Vagina (tissue), 2 donors: Measurements from ENCODE around the gene USP17L18.
"Not testable (repeated sequence)": the region's sequence is repeated elsewhere in the genome, so short reads cannot be mapped to it uniquely, and the experiment has no call there.

Source experiments
- CTCF ChIP-seq, 3 experiments: fragments of 450-650 bp in 2 of 3; fragments of 200-600 bp in 1 of 3; sonication (generic) in 1 of 3; IDR thresholded peaks; one replicate each; pipeline ENCODE4 v1.5.1; 2017 to 2019; ENCODE audit warnings: antibody characterized with exemption in 3 of 3, mild to moderate bottlenecking in 2 of 3, moderate library complexity in 2 of 3
- POLR2A ChIP-seq, 2 donors: fragments of 450-650 bp; IDR thresholded peaks; one replicate each; pipeline ENCODE4 v1.6.1; 2017; ENCODE audit warnings: antibody characterized with exemption in 2 of 2, mild to moderate bottlenecking in 2 of 2, moderate library complexity in 2 of 2
- POLR2AphosphoS5 ChIP-seq, 2 donors: sonication (generic); formaldehyde crosslinking; IDR thresholded peaks; one replicate each; pipeline ENCODE4 v1.9.0; 2017; ENCODE audit warnings: antibody characterized with exemption in 2 of 2, mild to moderate bottlenecking in 2 of 2, low read depth in 1 of 2; ENCODE audit not compliant: insufficient read depth in 1 of 2

- not testable (repeated sequence) for TF ChIP-seq CTCF (IDR thresholded peaks at IDR 0.05); POLR2A (IDR thresholded peaks at IDR 0.05); POLR2AphosphoS5 (IDR thresholded peaks at IDR 0.05; ENCODE audit: insufficient read depth in 1 of 2, low read depth in 1 of 2)
Observed at GRCh38 chr4:9210357-9210756, 38.1 kb upstream of the USP17L18 start, which contains the start of gene USP17L10.
